HG02870 (cell line): Measurements from ENCODE around the gene TST.

ENCODE experiments used
- ATAC-seq: cut with Tn5 transposase; IDR thresholded peaks from one replicate; pipeline ENCODE4 v1.9.1; 2021; ENCODE audit warnings: mild to moderate bottlenecking, moderate library complexity; ENCODE audit not compliant: unreplicated experiment

TST gene

DNA sequence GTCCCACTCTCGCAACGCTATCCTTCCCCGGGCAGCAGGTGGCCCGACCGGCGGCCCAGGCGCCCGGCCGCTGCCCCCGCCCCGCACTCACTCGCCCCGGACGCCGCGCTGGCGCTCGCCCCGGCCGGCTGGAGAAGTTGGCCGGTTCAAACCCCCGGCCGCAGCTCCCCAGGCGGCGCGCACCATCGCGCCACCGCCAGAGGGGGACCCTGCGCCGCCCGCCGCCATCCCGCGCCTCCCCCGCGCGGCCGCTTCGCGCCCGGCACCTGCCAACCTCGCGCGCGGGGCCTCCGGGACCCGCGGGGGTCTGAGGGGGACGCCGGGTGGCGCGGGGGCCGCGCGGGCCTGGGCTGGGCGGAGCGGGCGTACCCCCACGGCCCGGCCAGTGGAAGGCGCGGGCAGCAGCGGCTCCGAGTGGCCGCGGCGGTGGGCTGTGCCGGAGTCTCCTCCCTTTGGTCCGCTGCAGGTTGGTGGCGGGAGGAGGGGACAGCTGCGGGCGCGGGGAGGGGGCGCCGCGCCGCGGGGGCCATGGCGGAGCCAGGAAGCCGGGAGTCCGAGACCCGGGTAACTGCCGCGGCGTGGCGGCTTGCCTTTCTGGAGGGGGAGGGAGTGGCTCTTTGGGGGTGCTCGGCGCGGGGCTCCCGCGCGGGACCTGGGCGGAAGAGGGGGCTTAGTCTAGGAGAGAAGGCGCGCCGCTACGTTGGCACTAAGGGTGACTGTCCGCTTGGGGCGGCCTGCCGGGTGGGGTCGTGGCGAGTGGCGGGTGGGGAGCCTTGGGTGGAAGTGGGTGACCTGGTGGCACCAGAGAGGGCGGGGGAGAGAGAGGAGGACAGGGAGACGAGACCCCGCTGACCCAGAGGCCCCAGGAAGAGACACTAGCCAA, at the start of gene TST, which contains the start of gene MPST:
Gene TST (minus strand): TSS at position 139 of the 883 bp plus-strand sequence. CDS start 715 bp downstream, outside the sequence.
Gene MPST (plus strand): TSS at position 434 of the 883 bp plus-strand sequence. CDS start 95 bp downstream, at position 529.
- ATAC-seq = peak; percentile 64

DNA sequence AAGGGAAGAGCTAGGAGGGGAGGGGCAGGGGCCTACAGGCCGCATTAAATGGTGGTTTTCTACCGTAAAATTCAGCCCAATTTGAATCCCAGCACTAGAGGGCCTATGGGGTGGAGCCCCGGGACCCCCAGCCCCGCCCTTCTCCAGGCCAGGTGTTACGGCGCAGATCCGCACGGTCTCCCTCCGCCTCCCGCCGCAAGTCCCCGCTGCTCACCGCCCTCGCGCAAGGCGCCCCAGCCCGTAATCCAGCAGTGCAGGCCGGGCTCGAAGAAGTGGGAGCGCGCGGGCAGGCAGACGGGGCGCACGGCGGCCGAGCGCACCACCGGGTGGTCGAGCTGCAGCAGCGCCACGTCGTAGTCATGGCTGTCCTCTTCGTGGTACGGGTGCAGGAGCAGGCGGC, 49.6 kb upstream of the TST start:
- ATAC-seq = no peak

DNA sequence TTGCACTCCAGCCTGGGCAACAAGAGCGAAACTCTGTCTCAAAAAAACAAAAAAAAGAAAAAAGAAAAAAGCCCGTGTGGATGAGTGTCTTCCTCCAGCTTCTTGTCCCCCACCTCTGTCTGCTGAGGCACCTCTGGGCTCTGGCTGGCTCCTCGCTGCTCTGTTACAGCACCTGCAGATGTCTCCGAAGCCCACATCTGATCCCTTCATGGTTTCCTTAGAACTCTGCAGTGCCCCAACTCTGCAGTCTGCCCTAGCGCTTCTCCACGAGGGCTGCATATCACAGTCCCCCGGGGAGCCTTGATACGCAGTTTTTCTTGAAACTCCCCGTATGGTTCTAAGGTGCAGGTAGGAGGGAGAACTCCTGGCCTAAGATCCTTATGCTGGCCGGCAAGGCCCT, 48.2 kb upstream of the TST start:
- no peak for ATAC-seq

DNA sequence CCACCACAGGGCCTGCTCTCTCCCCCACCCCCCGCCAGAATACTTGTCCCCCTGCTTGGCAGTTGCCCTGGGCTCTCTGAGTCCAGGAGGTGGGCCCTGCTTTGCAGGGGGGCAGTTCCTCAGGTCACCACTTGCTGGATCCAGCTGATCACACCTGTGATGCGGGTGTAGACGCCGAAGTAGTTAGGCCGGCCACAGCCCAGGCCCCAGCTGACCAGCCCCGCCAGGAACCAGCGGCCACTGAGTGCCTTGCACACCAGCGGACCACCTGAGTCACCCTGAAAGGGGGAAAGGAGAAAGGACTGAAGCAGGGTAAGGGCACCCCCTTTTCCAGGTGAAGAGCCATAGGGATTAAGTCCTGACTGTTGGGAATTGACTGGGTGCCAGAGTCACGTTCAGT, 46.7 kb upstream of the TST start:
- no peak for ATAC-seq

DNA sequence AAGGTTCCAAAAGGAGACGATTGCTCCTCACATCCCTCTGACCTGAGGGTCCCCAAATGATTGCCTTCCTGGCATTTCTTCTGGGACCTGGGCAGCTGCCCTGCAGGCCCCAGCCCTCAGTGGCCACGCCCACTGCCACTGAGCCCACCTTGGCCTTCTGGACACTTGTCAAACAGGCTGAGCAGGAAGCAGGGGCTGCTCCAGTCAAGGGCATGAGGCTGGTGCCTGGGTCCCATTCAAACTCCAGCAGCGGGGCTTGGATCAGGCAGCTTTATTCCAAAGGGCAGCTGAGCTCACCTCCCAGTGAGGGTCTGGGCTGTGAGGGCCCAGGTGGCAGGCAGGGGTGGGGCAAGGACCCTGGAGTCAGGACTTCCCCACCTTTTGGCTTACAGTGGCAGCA, 45.9 kb upstream of the TST start:
- no peak for ATAC-seq

DNA sequence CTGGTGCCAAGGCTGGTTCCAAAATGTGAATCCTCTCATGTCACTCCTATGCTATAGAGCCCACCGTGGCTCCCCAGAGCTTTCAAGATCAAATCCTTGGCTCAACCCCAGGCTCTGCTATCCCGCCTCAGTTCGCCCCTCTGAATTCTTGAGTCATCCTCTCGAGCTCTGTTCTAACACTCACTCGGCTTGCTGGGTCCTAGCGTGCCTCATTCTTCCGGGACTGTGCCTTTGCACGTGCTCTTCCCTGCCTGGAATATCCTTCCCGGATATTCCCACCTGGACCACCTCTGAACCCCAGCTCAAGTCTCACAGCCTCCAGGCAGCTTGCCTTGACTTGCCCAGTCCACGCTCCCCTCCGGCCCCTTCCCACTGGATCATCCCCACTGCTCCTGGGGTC, 45.3 kb upstream of the TST start:
- no peak for ATAC-seq

DNA sequence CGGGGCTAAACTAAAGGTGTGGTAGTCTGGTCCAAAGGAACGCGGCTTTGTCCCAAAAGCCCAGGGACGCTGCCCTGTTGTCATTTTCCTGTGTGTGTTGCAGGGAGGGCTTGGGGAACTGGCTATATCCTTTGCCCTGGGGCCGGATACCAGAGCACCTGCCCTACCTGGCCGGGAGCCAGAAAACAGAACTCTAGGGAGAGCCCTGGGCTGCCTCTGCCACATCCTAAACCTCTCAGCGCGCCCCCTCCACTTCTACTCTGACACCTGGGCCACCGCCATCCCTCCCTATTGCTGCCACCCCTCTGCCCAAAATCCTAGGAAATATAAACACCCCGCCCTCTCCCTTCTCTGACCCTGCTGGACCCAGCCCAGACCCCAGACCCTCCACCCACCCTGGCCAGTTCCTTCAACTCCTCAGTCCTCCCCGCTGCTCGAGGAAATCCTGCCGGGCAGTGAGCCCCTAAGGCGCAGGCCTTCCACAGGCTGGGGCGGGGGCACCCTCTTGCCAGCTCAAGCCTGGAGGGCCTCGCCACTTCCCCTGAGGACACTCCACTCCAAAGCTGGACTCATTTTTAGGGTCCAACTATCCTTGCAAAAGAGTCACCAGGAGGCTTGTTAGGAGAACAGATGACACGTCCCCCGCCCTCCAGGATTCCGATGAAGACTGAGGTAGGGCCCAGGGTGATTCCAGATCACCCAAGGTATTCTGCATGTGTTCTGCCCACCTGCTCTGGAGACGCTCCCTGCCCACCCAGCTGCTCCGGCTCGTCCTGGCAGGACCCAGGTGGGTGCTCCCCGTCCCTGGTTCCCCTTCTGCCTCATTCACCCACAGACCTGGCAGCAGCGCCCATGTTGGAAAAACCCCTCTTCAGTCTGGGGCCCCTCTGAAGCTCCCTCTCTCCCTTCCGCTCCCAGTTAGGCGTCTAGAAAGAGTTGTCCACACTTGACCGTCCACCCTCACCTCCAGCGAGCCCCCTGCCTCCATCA, 44.5 kb upstream of the TST start:
- ATAC-seq = no peak

DNA sequence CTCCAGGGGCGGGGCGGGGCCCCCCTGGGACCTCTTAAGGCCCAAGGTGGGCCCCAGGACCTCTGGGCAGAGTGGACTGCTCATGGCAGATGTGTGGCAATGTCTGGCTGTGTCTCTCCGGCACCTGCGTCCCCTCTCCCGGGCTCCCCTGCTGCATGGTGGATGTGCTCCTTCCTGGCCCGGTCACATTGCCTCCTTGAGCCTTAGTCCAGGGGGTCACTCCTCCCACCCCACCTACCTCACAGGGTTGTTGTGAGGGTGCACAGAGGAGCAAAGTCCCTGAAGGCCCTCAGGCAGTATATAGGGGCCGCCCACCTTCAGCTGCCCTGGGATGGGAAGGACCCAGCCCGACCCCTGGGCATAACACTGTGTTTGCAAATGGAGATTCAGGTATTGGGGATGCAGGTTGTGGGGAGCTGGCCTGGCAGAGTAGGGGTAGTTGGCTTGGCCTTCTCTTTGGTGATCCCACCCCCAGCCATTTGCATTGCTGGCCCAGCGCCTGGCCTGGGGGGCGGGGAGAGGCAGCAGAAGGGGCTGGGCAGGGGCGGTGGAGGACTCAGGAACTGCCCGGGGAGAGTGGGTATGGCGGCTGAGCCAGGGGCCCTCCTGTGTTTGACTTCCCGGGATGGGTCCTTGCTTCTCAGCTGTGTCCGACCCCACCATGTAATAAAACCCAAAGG, 43.6 kb upstream of the TST start:
- no peak for ATAC-seq

DNA sequence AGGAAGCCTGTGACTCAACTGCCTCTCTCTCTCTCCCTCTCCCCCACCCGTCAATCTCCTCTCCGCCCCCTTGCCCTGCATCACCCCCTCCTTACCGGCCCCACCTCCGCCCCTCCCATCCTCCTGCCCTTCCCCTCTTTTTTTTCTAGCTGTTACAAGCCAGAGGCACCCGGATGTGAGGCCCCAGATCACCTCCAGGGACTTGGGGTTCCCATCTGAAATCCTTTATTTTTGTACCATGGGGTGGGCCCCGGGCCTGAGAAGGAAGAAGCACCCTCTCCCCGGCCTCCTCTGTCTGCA, 43.1 kb upstream of the TST start:
- no peak for ATAC-seq

DNA sequence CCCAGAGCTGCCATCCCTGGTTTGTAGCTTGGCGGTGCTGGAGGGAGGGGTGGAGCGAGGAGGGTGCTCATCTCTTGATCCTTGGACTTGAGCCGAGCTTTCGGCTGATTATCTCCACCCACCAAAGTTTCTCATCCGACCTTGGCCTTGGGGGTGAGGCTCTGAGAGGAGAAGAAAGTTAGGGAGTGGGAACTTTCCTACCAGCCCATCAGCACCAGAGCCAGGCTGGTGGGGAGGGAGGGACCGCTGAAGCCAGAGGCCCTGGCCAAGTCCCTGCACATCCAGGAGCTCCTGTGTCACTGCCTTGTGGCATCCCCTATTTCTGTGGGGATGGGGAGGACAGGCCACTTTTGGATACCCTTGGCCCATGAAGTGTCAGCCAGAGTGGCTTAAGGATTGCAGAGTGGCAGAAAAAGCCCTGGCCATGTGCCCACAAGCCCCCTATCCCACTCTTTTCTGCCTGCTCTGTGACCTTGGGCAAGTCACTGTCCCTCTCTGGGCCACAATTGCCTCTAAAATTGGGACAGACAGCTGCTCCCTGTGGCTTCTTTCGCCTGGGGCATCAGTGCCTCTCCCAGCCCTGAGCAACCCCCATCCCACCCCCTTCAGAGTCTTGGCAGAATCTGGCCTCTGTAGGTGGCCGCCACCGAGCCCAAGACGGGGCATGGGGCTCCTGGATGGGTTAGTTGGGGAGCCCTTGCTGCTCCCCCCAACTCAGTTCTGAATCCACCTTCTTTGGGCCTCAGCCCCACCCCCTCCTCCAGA, 42.5 kb upstream of the TST start:
- no peak for ATAC-seq

DNA sequence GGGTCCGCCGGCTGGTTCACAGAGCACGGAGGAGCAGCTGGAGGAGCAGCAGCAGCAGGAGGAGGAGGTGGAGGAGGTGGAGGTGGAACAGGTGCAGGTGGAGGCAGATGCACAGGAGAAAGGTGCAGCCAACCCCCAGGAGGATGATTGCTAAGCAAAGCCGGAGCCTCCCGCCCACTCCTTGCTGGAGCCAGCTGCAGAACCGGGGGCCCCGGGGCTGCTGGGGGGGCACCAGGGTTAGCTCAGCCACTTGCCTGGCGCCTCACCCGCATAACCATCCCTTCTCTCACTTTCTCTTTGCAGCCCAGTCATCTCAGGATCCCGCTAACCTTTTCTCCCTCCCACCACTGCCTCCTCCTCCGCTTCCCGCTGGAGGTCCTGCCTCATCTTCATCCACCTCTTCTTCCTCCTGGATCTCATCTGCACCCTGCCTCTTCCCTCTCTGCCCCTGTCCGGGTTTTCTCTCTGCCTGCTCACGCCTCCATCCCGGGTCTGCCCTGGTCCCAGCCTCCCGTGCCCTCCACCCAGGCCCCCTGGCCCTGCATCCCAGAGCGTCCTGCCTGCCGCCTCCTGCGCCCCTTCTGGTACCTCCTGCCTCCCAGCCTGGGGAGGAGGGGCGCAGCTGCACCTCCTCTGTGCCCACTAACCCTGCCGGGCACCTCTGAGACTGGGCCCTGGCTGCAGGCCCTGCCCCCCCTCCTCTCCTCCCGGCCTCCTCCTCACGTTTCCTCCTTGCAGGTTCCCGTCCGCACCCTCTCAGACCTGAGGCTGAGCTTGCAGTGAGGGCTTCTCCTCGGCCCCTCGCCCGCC, 41.8 kb upstream of the TST start:
- ATAC-seq = no peak

DNA sequence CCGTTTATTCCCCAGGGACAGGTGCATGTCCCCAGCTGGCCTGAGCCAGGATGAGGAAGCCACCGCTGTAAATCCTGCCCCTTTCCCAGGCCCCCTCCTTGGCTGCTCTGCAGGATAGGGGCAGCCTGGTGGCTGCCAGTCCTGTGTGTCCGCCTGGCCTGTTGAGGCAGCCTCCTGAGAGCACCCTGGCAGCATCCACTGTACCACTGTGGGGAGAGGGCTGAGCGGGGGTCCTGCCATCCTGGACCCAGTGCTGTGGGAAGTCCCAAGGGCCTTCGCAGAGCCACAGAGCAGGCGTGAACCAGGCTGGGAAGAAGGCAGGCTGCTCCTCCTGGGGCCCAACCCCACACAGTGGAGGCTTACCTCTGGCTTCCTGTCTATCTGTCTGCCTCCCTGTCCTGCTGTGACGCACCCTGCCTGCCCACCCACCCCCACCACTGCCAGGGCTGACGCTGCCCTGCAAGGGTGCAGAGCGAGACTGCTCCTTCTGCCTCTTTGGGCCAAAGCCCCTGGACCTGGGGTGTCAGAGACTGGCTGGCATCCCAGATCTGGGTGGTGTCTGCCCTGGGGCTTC, 40.7 kb upstream of the TST start:
- ATAC-seq = no peak

DNA sequence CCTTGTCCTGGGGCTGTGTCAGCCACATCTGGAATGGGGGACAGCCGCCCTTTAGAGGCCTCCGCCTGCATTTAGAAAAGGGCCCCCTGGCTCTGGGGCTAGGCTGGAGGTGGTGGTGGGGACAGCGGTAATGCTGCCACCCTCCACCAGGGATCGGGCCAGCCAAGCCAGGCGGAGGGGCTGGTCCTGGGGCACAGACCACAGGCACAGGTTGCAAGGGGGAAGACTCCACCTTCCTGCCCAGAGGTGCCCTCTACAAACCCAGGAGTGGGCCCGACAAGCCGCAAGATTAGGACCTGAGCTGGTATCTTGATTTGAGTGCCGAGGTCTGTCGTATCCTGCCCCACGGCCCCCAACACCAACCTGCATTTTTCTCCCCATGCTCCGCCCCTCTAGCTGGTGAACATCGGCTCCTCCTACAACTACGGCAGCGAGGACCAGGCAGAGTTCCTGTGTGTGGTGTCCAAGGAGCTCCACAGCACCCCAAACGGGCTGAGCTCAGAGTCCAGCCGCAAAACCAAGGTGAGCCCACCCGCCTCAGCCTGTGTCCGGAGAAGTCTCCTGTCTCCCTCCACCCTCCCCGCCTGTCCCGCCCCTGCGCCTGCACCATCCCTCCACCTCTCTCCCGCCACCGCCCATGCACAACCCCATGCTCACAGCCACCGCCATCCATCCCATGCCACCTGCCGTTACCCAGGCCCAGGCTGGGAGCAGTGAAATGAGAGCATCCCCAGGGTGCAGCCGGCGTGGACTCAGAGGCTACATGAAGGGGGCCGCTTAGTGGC, 39.9 kb upstream of the TST start:
- no peak for ATAC-seq

DNA sequence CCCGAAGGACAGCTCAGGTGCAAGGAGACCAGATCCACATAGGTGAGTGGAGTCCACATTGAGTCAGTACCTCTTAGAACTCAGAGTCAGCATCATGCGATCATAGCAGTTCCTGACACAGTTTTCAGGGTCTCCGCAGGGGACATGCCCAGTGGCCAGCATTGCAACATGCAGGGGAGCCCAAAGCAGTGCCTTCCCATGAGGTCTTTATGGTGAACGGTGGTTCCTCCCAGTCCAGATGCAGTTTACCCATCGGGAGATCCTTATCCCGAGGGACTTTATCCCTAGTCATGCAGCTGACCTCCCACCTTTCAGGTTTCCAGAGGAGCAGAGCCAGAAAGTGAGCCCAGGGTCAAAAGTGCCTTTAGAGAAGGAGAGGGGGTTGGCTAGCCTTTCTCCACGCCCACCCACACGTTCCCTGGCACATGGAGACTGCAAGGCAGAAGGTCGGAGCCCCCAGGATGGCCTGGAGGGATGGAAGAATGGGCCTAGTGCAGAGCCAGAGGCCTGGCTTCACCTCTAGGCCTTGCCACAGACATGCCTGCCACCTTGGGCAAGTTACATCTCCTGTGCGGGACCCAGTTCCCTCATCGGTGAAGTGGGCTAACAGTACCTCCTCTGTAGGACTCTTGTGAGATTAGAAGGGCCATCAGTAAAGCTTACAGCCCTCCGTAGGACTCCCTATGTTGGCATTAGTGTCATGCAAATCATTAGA, 38.7 kb upstream of the TST start:
- no peak for ATAC-seq

DNA sequence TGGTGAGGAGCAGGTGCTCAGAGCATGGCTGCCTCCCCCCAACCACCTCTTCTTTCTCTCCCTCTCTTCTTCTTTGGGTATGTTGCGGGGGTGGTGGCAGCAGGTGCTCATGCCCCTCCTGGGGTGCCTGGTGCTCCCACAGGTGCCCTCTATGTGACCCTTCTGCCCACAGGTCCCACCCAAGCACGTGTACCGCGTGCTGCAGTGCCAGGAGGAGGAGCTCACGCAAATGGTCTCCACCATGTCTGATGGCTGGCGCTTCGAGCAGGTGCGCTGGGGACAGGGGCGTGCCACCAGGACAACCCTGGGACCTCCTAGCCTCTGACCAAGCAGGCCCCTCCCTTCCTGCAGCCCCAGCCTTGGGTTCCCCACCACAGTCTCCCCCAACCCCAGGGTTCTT, 38.0 kb upstream of the TST start:
- no peak for ATAC-seq

DNA sequence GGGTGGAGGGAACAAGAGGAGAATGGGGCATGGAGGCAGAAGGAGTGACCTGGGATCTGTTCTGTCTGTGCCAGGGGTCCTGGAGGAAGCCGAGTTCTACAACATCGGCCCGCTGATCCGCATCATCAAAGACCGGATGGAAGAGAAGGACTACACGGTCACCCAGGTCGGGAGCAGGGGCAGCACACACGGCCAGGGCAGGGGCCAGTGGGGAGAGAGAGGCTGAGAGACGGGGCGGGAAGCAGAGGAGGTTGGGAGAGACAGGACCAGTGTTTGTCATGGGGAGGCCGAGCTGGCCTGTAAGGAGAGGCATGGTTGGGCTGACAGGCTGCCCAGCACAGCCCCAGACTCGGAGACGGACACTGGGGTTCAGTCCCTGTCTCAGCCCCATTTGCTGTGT, 37.0 kb upstream of the TST start:
- ATAC-seq = no peak

DNA sequence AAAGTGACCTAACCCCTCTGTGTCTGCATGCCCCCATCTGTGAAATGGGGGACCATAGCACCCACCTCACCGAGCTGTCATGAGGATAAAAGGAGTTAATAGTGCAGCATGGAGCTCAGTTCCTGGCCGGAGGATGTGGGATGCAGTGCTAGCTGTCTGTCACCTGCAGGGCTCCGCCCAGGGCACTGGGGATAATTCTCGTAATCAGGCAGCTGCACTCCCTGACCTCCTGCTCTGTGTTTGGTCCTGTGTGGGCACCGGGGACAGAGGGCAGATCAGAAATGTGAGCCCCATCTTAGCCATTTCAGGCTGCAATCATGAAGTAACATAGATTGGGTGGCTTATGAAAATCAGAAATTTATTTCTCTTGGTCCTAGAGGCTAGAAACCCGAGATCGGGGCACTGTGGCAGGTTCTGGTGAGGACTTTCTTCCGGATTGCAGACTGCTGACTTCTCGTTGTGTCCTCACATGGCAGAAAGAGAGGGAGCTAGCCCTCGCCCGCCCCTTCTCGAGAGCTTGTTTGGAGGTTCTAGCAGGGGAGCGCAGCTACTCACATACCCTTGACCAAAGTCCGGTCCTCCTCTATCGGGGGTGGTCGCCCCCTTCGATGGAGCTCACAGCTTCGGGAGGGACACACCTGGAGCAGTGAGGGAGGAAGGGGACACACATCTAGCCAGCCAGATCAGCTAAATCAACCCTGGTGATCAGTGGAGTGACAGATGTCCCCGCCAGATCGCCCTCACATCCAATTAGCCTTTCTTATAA, 35.5 kb upstream of the TST start:
- ATAC-seq = no peak
